Activated CD8-positive, alpha-beta memory T cell treated with anti-CD3 and anti-CD28 coated beads for 1 hour (primary cell): ENCODE measurements around the gene CLCN3.
"Not testable (repeated sequence)": the region's sequence is repeated elsewhere in the genome, so short reads cannot be mapped to it uniquely, and the experiment has no call there.

ENCODE experiments used
- DNase-seq, 2 donors: peaks; one replicate each; pipeline ENCODE4 v3.0.0-alpha.2; 2020; ENCODE audit warnings: low read depth in 1 of 2; ENCODE audit errors: extremely low read depth in 1 of 2

CLCN3 gene

GRCh38 chr4:169768385-169768784 is 148.0 kb downstream of the CLCN3 start:
- DNase-seq: no peak

- no peak for DNase-seq
Observed at GRCh38 chr4:169770416-169770815, 150.0 kb downstream of the CLCN3 start.

GRCh38 chr4:169771556-169772080 is 151.2 kb downstream of the CLCN3 start:
- DNase-seq: not testable (repeated sequence)
